Upper lobe of right lung (tissue), 1 donor: Measurements from ENCODE around the gene RASGRF1. TPM values are rescaled to one million over a fixed set of nuclear protein-coding genes. Genes with fewer than 3 reads are reported as not detected.

Source experiments
- ATAC-seq: fragments of 200-7000 bp; cut with Tn5 transposase; one replicate; pipeline ENCODE4 v1.9.1; 2020; ENCODE audit warnings: mild to moderate bottlenecking, moderate library complexity
- DNase-seq: peaks from one replicate; pipeline ENCODE4 v3.0.0-alpha.2; 2020
- H3K27ac ChIP-seq: fragments of 200-600 bp; one replicate; pipeline ENCODE4 v1.8.0; 2022
- H3K27me3 ChIP-seq: fragments of 200-600 bp; one replicate; pipeline ENCODE4 v1.8.0; 2022; ENCODE audit warnings: mild to moderate bottlenecking
- H3K36me3 ChIP-seq: fragments of 200-600 bp; one replicate; pipeline ENCODE4 v1.8.0; 2022
- H3K4me1 ChIP-seq: fragments of 200-600 bp; one replicate; pipeline ENCODE4 v1.8.0; 2022
- H3K4me3 ChIP-seq: fragments of 200-600 bp; one replicate; pipeline ENCODE4 v1.8.0; 2022; ENCODE audit warnings: mild to moderate bottlenecking
- H3K9me3 ChIP-seq: fragments of 200-600 bp; one replicate; pipeline ENCODE4 v1.8.0; 2022
- intact Hi-C: fragments of 100-400 bp; cut with DNase I; formaldehyde crosslinking; loops from one replicate; pipeline ENCODE4 v1.11.0; 2022
- total RNA-seq: library from RNA; stranded (reverse); fragmentation: NEBNext Ultra II Directional; extraction: Animal tissue kit (Norgen Biotek cat#: 25700); gene quantifications from one replicate; pipeline ENCODE4 v1.2.1, GENCODE V29; 2021
- TF ChIP-seq, protein P1 (sequence below): fragments of 200-600 bp; IDR thresholded peaks from one replicate; pipeline ENCODE4 v1.8.0; 2022; ENCODE audit warnings: antibody characterized with exemption
- donor health status: DM: no; HTN: yes; CAD: no; lungs with severe emphysema.

RASGRF1 gene
- total RNA-seq, 1 donor from 2014 or later, result 105 TPM

DNA sequence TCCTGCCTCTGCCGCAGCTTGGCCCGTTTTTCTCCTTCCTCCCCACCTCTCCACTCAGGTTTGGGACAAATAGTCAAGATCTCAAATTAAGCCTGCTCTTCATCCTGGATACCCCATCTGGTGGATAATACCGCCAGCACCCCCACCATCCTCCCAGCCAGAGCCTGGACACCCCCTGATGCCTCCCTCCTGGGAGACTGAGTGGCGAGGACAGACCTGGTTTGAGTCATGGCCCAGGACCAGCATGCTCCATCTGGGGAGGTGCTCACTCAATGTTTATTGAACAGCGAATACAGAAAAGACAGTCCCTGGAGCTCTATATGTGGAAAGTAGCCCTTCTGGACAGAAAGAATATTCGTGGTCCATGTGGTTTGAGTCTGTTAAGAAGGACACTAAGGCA lies 169.1 kb downstream of the RASGRF1 start:
- peaks cover 74% of the 10 kb centered on the region for H3K36me3 ChIP-seq

DNA sequence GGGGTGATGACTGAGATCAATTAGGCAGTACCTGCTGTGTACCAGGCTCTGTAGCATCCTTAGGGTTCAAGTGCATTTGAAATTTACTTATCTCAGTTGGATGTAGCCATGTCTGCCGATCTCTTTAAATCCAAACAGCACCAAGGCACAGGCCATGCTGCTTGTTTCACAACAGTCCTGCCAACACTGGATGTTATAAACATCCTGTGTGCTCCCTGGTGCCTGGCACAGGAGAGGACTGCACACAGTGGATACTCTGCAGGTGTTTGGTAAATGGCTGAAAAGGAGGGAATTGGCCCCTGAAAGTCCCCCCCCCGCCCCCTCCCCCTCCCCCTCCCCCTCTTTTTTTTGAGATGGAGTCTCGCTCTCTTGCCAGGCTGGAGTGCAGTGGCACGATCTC lies 172.7 kb downstream of the RASGRF1 start:
- Histone ChIP-seq H3K4me3 (no peak overlapping the region), H3K27me3 (no peaks in the 10 kb centered on the region), H3K4me1 (peaks cover 27% of the 10 kb centered on the region), H3K27ac (no peak overlapping the region), H3K9me3 (no peaks in the 10 kb centered on the region), H3K36me3 (peaks cover 64% of the 10 kb centered on the region)
- intact Hi-C loops, result no loop called here
- DNase-seq, result no peak
- ATAC-seq, result no peak
- TF ChIP-seq, protein P1, sequence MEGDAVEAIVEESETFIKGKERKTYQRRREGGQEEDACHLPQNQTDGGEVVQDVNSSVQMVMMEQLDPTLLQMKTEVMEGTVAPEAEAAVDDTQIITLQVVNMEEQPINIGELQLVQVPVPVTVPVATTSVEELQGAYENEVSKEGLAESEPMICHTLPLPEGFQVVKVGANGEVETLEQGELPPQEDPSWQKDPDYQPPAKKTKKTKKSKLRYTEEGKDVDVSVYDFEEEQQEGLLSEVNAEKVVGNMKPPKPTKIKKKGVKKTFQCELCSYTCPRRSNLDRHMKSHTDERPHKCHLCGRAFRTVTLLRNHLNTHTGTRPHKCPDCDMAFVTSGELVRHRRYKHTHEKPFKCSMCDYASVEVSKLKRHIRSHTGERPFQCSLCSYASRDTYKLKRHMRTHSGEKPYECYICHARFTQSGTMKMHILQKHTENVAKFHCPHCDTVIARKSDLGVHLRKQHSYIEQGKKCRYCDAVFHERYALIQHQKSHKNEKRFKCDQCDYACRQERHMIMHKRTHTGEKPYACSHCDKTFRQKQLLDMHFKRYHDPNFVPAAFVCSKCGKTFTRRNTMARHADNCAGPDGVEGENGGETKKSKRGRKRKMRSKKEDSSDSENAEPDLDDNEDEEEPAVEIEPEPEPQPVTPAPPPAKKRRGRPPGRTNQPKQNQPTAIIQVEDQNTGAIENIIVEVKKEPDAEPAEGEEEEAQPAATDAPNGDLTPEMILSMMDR, result no peak

More for the DNA sequence above, 169.1 kb downstream of the RASGRF1 start:
- ATAC-seq, result no peak
- Histone ChIP-seq H3K4me3 (no peak overlapping the region), H3K27ac (no peak overlapping the region), H3K4me1 (peaks cover 7% of the 10 kb centered on the region), H3K9me3 (no peaks in the 10 kb centered on the region), H3K27me3 (no peaks in the 10 kb centered on the region)
- intact Hi-C loops, result no loop called here
- TF ChIP-seq, protein P1, result no peak
- no peak for DNase-seq

DNA sequence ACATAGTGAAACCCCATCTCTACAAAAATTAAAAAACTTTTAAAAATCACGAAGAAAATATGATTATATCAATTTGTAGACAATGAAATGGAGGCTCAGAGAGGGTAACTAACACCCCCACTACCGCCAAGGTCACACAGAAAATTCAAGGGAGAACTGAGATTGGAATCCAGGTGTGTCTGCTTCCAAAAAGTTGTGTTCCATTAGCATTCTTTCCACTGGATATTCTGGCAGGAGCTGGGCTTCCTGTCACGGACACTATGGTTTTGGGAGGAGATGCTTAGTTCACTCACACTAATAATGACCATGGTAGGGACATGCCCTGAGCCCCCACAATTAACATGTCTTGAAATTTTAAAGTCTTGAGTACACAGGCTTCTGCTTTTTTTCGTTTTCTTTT lies 174.5 kb downstream of the RASGRF1 start:
- Histone ChIP-seq H3K27me3 (no peaks in the 10 kb centered on the region), H3K4me3 (no peak overlapping the region), H3K4me1 (peaks cover 27% of the 10 kb centered on the region), H3K9me3 (no peaks in the 10 kb centered on the region), H3K27ac (peak overlapping the region; percentile 25), H3K36me3 (peaks cover 64% of the 10 kb centered on the region)
- TF ChIP-seq, protein P1, result no peak
- ATAC-seq (no peak), DNase-seq (no peak)
- intact Hi-C loops, result no loop called here

DNA sequence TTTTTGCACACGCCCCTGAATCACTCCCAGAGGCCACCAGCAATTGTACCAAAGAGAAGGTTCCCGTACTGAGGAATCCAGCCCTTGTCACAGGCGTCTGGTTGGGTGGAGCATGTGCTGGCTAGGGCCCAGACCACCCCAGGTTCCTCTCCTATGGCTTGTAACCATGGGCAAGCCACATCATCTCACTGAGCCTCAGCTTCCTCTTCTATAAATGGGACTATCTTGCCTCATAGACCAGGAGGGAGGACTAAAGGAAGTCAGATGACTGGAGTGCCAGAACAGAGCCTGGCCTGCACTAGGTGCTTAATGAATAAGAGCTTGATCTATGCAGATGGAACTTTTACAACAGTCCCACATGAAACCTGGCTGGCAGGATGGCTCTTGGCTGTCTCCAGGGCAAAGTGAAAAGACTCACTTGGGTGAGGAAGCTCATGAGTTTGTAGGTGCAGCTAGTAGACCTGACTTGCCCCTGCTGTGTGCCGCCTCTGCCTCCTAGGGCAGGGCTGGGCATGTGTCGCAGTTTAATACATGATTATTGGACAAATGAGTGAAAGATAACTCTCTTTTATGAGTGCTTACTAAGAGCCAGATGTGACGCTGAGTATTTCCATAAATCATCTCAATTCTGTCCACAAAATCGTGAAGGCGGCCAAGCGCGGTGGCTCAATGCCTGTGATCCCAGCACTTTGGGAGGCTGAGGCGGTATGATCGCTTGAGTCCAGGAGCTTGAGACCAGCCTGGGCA lies 175.1 kb downstream of the RASGRF1 start:
- H3K36me3 ChIP-seq, result peaks cover 65% of the 10 kb centered on the region
- peak; percentile 82 for DNase-seq
- TF ChIP-seq, protein P1, result no peak
- H3K27ac ChIP-seq, result peak overlapping the region; percentile 49
- no peak overlapping the region for H3K4me3 ChIP-seq
- ATAC-seq, result peak; percentile 90
- no peaks in the 10 kb centered on the region for H3K27me3 ChIP-seq
- peaks cover 27% of the 10 kb centered on the region for H3K4me1 ChIP-seq
- no peaks in the 10 kb centered on the region for H3K9me3 ChIP-seq
- intact Hi-C loops, result no loop called here

DNA sequence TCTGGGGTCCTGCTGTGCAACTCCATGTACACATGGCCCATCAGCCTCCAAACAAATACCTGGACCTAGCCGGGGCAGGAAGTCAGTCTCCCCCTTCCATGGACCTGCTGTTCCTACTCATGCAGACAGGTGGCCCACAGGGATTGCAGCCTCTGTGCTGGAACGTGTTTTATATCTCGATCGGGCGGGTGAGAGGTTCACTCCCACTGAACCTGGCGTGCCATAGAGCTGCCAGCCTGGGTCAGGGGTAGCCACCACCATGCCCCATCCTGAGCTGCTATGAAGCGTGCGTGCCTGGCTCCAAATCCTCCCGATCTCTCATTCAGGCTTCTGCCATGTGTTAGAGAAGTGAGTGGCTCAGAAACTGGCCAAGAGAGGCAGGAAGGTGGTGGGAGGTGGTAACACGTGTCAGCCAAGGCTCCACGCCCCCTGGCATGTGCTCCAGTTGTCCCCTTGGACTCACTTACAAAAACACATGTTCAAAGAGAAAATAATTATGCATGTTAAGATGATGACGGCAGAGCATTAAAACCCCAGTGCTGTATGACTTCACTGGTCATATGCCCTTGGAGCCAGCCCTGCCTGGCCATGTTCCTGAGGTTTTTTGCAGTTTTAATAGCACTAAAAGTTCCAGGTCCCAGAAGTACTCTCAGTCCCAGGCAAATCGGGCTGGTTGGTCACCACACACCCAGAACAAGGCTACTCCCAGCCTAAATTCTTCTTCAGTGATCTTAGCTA lies 176.4 kb downstream of the RASGRF1 start:
- H3K4me1 ChIP-seq, result peaks cover 35% of the 10 kb centered on the region

More for the DNA sequence above, 176.4 kb downstream of the RASGRF1 start:
- no peaks in the 10 kb centered on the region for H3K27me3 ChIP-seq
- DNase-seq (no peak), ATAC-seq (peak; percentile 48)
- intact Hi-C loops, result no loop called here
- H3K4me3 ChIP-seq, result no peak overlapping the region
- no peaks in the 10 kb centered on the region for H3K9me3 ChIP-seq
- peaks cover 73% of the 10 kb centered on the region for H3K36me3 ChIP-seq
- no peak overlapping the region for H3K27ac ChIP-seq
- TF ChIP-seq, protein P1, result peak; percentile 46
